GM19372 (cell line): ENCODE results near the gene ARMC9.
A peak's percentile ranks its signal among the peaks of the same experiment; 100 is the strongest.

Experiments used
- ATAC-seq: cut with Tn5 transposase; IDR thresholded peaks from one replicate; pipeline ENCODE4 v1.9.1; 2021; ENCODE audit warnings: mild to moderate bottlenecking, low read depth, moderate library complexity; ENCODE audit not compliant: unreplicated experiment

The ARMC9 gene

GRCh38 chr2:231306791-231307393, 108.5 kb downstream of the ARMC9 start:
- ATAC-seq = no peak

- no peak for ATAC-seq
Observed at GRCh38 chr2:231308219-231308618, 109.8 kb downstream of the ARMC9 start.

- ATAC-seq = no peak
Observed at GRCh38 chr2:231308631-231309428, 110.4 kb downstream of the ARMC9 start.

GRCh38 chr2:231312066-231312465, 113.6 kb downstream of the ARMC9 start:
- ATAC-seq = no peak

- ATAC-seq = peak; percentile 53
Observed at GRCh38 chr2:231315896-231316295, 117.5 kb downstream of the ARMC9 start.

GRCh38 chr2:231317579-231317978, 119.1 kb downstream of the ARMC9 start:
- no peak for ATAC-seq

- ATAC-seq = no peak
Observed at GRCh38 chr2:231318436-231318835, 120.0 kb downstream of the ARMC9 start.

- no peak for ATAC-seq
Observed at GRCh38 chr2:231318954-231319353, 120.5 kb downstream of the ARMC9 start.

GRCh38 chr2:231319867-231320266, 121.4 kb downstream of the ARMC9 start:
- no peak for ATAC-seq

- ATAC-seq = no peak
Observed at GRCh38 chr2:231321021-231321420, 122.6 kb downstream of the ARMC9 start.

GRCh38 chr2:231321556-231322334, 123.3 kb downstream of the ARMC9 start:
- no peak for ATAC-seq

- ATAC-seq = no peak
Observed at GRCh38 chr2:231323316-231323715, 124.9 kb downstream of the ARMC9 start.

- ATAC-seq = no peak
Observed at GRCh38 chr2:231325826-231326225, 127.4 kb downstream of the ARMC9 start.

GRCh38 chr2:231326404-231326803, 128.0 kb downstream of the ARMC9 start:
- no peak for ATAC-seq

- no peak for ATAC-seq
Observed at GRCh38 chr2:231330311-231330710, 131.9 kb downstream of the ARMC9 start.

- ATAC-seq = no peak
Observed at GRCh38 chr2:231331533-231331932, 133.1 kb downstream of the ARMC9 start.

- ATAC-seq = no peak
Observed at GRCh38 chr2:231332388-231332787, 134.0 kb downstream of the ARMC9 start.

GRCh38 chr2:231332872-231333500, 134.6 kb downstream of the ARMC9 start:
- no peak for ATAC-seq

GRCh38 chr2:231334179-231334930, 135.9 kb downstream of the ARMC9 start:
- no peak for ATAC-seq

GRCh38 chr2:231334981-231335380, 136.6 kb downstream of the ARMC9 start:
- no peak for ATAC-seq
